COLO668 (cell line): ENCODE measurements around the gene RBBP6.
A peak's percentile ranks its signal among the peaks of the same experiment; 100 is the strongest.
"Not testable (repeated sequence)": the region's sequence is repeated elsewhere in the genome, so short reads cannot be mapped to it uniquely, and the experiment has no call there.

Source experiments
- DNase-seq: peaks from one replicate; lab custom pipeline; 2025; ENCODE audit not compliant: unreplicated experiment; lab: John Stamatoyannopoulos, UW

Gene RBBP6

DNA sequence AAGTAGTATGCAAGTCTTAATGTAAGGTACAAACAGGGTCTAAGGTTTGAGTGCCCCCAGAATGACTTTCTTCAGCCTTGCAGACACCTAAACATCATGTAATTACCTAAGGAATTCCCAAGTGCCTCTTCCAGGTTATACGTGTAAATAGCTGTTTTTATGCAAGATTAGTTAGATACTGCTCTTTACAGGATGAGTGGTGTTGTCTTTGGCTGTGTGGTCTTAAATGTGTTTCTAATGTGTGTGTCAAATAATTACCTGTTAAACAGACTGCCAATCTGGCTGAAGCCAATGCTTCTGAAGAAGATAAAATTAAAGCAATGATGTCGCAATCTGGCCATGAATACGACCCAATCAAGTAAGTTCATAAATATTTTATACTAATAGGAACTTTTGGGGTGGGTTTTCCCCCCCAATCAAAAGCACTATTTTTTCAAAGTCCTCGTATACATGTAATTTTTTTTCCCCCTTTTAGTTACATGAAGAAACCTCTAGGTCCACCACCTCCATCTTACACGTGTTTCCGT lies 16.0 kb downstream of the RBBP6 start:
- no peak for DNase-seq

DNA sequence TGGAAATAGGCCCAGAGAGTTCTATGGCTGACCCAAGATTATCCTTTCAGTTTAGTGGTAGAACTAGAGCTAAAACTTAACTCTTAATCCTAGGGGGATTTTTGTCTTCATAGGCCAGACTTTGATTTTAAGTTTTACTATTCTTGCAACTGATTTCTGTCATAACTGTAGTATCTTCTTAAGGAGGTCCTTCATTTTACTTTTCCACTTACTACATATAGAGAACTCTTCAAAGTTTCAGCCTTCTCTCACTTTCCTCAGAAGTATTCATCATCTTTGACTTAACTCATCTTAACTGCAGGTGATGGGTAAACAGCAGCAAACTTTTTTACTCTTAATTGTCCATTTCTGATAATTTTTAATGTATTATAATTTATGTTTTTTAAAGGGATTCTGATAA lies 23.4 kb downstream of the RBBP6 start:
- DNase-seq, result no peak

DNA sequence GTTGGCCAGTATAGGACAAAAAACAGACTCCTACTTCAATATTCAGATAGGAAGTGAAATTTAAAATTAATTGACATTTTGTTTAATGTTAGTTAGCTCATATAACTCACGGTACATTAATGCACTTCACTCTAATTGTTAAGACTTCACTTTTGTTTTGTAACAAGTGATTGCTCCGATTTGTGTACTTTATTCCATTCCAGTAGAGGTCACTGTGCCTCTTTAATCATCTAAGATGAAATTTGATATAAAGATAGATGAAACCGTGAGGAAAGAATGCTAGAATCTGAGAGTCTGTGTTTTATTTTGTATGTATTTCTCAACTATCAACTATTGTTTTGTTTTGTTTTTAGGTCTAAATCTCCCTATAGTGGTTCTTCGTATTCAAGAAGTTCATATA lies 29.0 kb downstream of the RBBP6 start:
- DNase-seq, result no peak

DNA sequence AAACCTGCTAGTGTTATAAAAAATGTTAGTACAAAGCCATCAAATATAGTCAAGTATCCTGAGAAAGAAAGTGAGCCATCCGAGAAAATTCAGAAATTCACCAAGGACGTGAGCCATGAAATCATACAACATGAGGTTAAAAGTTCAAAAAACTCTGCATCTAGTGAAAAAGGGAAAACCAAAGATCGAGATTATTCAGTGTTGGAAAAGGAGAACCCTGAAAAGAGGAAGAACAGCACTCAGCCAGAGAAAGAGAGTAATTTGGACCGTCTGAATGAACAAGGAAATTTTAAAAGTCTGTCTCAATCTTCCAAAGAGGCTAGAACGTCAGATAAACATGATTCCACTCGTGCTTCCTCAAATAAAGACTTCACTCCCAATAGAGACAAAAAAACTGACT lies 31.7 kb downstream of the RBBP6 start:
- DNase-seq, result no peak

DNA sequence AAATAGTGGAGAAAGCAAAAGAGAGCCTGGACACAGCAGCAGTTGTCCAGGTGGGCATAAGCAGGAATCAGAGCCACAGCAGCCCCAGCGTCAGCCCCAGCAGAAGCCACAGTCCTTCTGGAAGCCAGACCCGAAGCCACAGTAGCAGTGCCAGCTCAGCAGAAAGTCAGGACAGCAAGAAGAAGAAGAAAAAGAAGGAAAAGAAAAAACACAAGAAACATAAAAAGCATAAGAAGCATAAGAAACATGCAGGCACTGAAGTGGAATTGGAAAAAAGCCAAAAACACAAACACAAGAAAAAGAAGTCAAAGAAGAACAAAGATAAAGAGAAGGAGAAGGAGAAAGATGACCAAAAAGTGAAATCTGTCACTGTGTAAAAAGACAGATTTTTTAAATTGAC lies 32.7 kb downstream of the RBBP6 start:
- no peak for DNase-seq

DNA sequence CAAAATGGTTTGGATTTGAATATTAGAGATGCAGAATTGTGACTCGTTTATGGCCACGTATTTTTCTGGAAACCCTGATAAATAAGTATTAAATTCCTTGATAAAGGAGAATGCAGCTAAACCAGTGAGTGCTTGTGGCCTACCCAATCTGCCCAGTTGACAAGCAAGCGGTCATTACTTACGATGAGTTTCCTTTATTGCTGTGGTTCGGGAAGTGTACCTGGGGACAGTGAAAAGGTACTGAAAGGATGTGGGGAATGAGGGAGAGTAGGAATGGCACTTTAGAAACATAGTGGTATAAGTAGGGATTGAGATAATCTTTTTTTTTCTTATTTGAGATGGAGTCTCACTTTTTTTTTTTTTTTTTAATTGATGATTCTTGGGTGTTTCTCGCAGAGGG lies 33.8 kb downstream of the RBBP6 start:
- no peak for DNase-seq

DNA sequence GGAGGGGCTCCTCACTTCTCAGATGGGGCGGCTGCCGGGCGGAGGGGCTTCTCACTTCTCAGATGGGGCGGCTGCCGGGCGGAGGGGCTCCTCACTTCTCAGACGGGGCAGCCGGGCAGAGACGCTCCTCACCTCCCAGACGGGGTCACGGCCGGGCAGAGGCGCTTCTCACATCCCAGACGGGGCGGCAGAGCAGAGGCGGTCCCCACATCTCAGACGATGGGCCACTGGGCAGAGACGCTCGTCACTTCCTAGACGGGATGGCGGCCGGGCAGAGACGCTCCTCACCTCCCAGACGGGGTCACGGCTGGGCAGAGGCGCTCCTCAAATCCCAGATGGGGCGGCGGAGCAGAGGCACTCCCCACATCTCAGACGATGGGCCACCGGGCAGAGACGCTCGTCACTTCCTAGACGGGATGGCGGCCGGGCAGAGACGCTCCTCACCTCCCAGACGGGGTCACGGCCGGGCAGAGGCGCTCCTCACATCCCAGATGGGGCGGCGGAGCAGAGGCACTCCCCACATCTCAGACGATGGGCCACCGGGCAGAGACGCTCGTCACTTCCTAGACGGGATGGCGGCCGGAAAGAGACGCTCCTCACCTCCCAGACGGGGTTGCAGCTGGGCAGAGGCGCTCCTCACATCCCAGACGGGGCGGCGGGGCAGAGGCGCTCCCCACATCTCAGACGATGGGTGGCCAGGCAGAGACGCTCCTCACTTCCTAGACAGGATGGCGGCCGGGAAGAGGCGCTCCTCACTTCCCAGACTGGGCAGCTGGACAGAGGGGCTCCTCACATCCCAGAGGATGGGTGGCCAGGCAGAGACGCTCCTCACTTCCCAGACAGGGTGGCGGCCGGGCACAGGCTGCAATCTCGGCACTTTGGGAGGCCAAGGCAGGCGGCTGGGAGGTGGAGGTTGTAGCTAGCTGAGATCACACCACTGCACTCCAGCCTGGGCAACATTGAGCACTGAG lies 35.4 kb downstream of the RBBP6 start:
- not testable (repeated sequence) for DNase-seq

DNA sequence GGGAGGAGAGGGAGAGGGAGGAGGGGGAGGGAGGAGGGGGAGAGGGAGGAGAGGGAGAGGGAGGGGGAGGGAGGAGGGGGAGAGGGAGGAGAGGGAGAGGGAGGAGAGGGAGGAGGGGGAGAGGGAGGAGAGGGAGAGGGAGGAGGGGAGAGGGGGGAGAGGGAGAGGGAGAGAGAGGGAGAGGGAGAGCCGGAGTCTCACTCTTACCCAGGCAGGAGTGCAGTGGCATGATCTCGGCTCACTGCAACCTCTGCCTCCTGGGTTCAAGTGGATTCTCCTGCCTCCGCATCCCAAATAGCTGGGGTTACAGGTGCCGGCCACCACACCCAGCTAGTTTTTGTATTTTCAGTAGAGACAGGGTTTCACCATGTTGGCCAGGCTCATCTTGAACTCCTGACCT lies 36.4 kb downstream of the RBBP6 start:
- not testable (repeated sequence) for DNase-seq

DNA sequence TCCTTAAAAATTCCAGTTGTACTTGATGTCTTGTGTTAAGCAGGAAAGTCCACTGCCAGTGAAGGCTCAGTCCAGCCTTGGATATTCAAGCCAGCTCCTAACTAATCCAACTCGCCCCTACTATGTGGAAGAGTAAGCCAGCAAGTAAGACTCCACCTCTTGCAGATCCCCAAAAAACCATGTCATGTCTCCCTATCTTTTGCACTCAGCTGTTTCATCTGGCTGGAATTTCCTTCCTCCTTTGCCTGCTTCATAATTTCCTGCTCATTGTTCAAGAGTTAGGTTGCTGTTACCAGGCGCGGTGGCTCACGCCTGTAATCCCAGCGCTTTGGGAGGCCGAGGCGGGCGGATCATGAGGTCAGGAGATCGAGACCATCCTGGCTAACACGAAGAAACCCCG lies 37.8 kb downstream of the RBBP6 start:
- DNase-seq, result no peak

DNA sequence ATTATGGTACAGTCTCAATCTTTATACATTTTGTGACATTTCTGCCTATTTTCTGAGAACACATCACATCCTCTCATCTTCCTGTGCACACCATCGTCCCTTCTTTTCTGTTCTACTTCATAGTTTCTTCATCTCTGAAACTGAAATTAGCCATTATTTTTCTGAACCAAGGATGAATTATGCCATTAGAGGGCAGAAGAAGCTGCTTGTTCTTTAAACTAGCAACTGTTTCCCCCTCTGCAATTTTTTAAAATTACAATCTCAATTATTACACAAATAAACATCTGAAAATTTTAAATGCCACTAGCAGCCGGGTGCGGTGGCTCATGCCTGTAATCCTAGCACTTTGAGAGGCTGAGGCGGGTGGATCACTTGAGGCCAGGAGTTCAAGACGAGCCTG lies 41.3 kb downstream of the RBBP6 start:
- no peak for DNase-seq

DNA sequence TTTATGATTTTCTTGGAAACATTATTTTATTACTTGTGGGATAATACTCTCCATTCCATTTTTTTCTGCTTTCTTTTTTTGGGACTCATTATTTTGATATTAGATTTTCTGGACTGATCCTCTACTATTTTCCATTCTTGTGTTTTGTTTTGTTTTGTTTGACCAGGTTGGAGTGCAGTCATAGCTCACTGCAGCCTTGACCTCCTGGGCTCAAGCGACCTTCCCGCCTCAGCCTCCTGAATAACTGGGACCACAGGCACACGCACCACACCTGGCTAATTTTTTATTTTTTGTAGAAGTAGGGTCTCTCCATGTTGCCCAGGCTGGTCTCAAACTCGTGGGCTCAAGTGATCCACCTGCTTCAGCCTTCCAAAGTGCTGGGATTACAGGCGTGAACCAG lies 44.1 kb downstream of the RBBP6 start:
- no peak for DNase-seq

DNA sequence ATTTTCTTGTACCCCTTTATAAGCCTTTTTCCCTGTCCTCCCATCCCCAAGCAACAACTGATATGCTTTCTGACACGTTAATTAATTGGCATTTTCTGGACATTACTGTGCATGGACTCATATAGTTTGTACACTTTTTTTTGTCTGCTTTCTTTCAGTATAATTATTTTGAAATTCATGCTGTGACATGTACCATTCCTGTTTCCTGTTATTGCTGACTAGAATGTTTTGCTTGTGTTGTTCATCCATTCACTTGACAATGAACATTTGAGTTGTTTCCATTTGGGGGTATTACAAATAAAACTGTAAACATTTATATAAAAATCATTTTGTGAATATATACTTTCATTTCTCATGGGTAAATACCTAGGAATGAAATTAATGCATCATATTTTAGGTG lies 50.6 kb downstream of the RBBP6 start:
- no peak for DNase-seq

DNA sequence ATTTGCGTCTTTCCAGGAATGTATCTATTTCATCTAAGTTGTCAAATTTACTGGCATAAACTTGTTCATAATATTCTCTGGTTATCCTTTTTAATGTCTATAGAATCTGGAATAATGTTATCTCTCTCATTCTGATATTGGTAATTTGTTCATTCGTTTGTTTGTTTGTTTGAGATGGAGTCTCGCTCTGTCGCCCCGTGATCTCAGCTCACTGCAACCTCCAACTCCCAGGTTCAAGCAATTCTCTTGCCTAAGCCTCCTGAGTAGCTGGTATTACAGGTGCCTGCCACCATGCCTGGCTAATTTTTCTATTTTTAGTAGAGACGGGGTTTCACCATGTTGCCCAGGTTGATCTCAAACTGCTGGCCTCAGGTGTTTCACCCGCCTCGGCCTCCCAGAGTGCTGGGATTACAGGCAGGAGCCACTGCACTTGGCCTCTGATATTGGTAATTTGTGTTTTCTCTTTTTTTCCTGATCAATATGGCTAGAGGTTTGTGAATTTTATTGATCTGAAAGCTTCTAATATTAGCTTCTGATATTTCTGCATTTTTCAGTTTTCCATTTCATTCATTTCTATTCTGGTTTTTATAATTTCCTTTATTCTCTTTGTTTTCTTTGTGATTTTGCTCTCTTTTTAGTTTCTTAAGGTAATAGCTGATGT lies 59.5 kb downstream of the RBBP6 start:
- no peak for DNase-seq

DNA sequence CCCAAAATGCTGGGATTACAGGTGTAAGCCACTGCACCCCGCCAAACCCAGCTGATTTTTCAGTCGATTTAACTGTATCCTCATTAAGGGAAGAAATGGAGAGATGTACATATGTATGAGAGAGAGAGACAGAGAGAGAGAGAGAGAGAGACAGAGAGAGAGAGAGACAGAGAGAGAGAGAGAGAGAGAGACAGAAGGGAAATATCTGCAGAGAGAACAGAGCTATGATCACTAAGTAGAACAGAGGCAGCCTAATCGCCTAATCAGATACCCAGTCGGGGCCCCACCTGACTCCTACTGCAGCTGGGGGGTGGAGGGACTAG lies 70.0 kb downstream of the RBBP6 start:
- no peak for DNase-seq

DNA sequence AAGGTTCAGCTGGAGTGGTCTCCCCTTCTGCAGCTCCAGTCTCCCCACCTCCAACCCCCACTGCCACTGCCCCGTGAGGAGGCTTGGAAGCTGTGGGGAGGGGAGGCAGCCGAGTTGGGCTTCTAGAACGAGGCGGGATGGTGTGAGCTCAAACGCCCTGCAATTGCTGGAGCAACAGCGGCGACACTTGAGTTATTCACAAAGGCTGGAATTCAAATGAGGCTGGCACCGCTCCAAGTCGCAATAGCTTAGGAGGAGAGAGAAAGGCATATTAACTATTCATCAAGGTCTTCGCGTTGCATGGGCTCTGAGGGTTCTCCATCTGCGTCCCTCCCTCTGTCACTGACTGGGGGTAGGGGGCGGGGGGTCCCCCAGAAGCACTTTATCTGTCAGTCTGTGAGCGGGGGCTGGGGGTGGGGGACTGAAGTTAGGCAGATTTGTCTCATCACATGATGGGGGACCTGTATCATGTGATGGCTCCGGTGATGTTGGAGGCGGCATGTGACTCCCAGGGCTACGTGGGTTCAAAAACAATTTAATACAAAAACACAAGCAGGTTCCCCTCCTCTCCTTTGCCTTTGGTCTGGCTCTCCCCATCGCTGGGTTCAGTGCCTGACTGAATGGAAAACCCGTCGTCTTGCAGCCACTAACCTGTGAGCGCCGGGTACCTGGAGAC lies 70.5 kb downstream of the RBBP6 start:
- DNase-seq, result peak; percentile 78

DNA sequence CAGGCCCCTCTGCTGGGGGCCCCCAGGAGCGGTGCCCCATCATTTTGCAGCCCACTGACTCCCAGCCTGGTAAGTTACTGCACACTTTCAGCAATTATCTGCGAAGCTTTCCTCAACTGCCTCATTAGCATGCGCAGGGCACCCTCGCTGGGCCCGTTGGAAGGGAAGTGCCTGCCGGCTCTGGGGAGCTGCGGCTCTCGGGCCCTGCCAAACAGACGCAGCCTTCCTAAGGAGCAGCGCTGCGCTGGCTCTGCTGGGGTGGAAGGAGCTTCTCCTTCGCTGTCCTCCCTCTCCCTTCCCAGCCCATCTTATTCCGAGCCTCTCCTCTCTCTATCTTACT lies 71.0 kb downstream of the RBBP6 start:
- DNase-seq, result peak; percentile 33

DNA sequence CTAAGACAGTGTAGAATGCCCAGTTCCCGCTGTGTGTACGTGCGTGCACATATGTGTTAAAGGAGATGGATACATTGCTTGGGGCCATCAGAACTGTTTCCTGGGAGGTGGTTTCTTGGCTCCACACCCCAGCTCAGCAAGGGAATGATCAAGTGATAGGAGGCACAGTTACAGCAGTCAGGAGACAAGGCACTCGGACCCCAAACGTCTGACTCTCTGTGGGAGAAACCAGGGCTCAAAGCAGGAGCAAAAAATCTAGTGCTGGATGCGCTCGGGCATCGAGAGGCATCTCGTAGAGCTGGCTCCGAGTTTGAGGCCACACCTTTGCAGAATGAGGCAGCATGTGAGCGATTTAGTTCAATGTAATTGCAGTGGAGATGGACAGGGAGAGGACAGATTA lies 71.9 kb downstream of the RBBP6 start:
- no peak for DNase-seq

DNA sequence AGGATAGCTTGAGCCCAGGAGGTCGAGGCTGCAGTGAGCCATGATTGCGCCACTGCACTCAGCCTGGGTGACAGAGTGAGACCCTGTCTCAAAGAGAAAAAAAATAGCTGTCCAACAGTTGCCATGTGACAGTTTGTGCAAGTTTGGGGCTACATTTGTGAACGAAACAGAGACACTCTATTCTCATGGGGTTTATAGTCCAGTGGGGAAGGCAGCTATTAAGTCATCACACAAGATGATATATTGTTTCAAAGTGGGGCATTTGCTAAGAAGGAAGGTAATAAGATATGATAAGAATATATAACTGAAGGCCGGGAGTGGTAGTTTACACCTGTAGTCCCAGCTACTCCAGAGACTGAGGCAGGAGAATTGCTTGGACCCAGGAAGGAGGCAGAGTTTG lies 73.3 kb downstream of the RBBP6 start:
- DNase-seq, result no peak

DNA sequence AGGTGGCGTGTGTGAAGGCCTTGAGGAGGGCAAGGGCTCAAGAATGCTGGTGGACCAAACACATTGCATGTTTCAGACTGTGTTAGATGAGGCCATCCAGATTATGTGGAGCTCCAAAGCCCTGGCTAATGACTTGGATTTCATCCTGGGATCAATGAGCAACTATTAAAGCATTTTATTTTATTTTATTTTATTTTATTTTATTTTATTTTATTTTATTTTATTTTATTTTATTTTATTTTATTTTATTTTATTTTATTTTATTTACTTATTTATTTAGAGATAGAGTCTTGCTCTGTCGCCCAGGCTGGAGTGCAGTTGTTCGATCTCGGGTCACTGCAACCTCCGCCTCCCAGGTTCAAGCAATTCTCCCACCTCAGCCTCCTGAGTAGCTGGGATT lies 73.9 kb downstream of the RBBP6 start:
- DNase-seq, result not testable (repeated sequence)

DNA sequence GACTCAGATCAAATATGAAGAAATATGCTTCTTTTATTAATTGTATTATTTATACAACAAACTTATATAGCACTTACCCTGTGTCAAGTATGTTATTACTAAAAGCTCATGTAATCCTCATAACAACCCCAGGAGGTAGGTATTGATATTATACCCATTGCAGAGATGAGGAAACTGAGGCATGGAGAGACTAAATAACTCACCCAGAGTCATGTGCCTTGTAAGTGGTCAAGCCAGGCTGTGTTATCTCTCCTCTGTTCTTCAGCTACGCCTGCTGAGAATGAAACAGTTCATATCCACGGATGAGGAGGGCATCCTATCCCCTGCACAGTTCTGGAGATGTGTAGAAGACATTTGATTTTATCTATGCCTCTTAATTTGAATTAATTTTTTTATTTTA lies 78.1 kb downstream of the RBBP6 start:
- DNase-seq, result no peak
